SK-N-SH treated with all-trans-retinoic acid at 6 μM for 48 hours (cell line): ENCODE data around the gene INTS6L.

Source experiments
- ATAC-seq: fragments of 200-7000 bp; cut with Tn5 transposase; 3 replicates; pipeline ENCODE4 v1.9.1; 2020; ENCODE audit warnings: mild to moderate bottlenecking, moderate library complexity
- ARNTL ChIP-seq: fragments of 450-650 bp; formaldehyde crosslinking; IDR thresholded peaks from 2 replicates; pipeline ENCODE4 v1.5.0; 2020; ENCODE audit warnings: low read depth, mild to moderate bottlenecking, moderate library complexity, borderline replicate concordance
- CSDC2 ChIP-seq: fragments of 250-450 bp; sonication (Bioruptor Pico); IDR thresholded peaks from 2 replicates; pipeline ENCODE4 v1.5.0; 2020; ENCODE audit warnings: mild to moderate bottlenecking, moderate library complexity
- CSRNP3 ChIP-seq: fragments of 250-450 bp; sonication (Bioruptor Pico); IDR thresholded peaks from 2 replicates; pipeline ENCODE4 v1.5.1; 2021; ENCODE audit warnings: mild to moderate bottlenecking, moderate library complexity
- ESRRG ChIP-seq: fragments of 250-450 bp; sonication (Bioruptor Pico); IDR thresholded peaks from 2 replicates; pipeline ENCODE4 v1.6.1; 2021; ENCODE audit warnings: mild to moderate bottlenecking
- GLIS3 ChIP-seq: fragments of 250-450 bp; sonication (Bioruptor Pico); IDR thresholded peaks from 2 replicates; pipeline ENCODE4 v1.5.0; 2020; ENCODE audit warnings: mild to moderate bottlenecking, moderate library complexity
- ISL1 ChIP-seq: fragments of 250-450 bp; sonication (Bioruptor Pico); IDR thresholded peaks from 2 replicates; pipeline ENCODE4 v2.1.2; 2022; ENCODE audit warnings: mild to moderate bottlenecking, moderate library complexity
- OSR1 ChIP-seq: fragments of 250-450 bp; sonication (Bioruptor Pico); IDR thresholded peaks from 2 replicates; pipeline ENCODE4 v1.8.0; 2022; ENCODE audit warnings: moderate library complexity, mild to moderate bottlenecking, inconsistent platforms
- PATZ1 ChIP-seq: fragments of 250-450 bp; sonication (Bioruptor Pico); IDR thresholded peaks from 2 replicates; pipeline ENCODE4 v1.8.0; 2020; ENCODE audit warnings: mild to moderate bottlenecking, moderate library complexity, borderline replicate concordance
- POU6F1 ChIP-seq: fragments of 250-450 bp; sonication (Bioruptor Pico); IDR thresholded peaks from 2 replicates; pipeline ENCODE4 v1.8.0; 2021; ENCODE audit warnings: low read depth, mild to moderate bottlenecking, moderate library complexity, borderline replicate concordance
- PPARA ChIP-seq: fragments of 250-450 bp; sonication (Bioruptor Pico); IDR thresholded peaks from 2 replicates; pipeline ENCODE4 v1.5.0; 2020; ENCODE audit warnings: mild to moderate bottlenecking, borderline replicate concordance
- RARB ChIP-seq: fragments of 250-450 bp; sonication (Bioruptor Pico); IDR thresholded peaks from 2 replicates; pipeline ENCODE4 v1.8.0; 2021; ENCODE audit warnings: mild to moderate bottlenecking, moderate library complexity
- SNAI2 ChIP-seq: fragments of 250-450 bp; sonication (Bioruptor Pico); IDR thresholded peaks from 2 replicates; pipeline ENCODE4 v1.5.0; 2020; ENCODE audit warnings: mild to moderate bottlenecking, moderate library complexity
- TCF4 ChIP-seq: fragments of 250-450 bp; sonication (Bioruptor Pico); IDR thresholded peaks from 2 replicates; pipeline ENCODE4 v1.8.0; 2021; ENCODE audit warnings: mild to moderate bottlenecking, moderate library complexity, borderline replicate concordance
- TSHZ2 ChIP-seq: fragments of 250-450 bp; sonication (Bioruptor Pico); IDR thresholded peaks from 2 replicates; pipeline ENCODE4 v1.5.0; 2020; ENCODE audit warnings: mild to moderate bottlenecking, moderate library complexity
- ZC3H10 ChIP-seq: fragments of 250-450 bp; sonication (Bioruptor Pico); IDR thresholded peaks from 2 replicates; pipeline ENCODE4 v1.5.1; 2021; ENCODE audit warnings: mild to moderate bottlenecking, moderate library complexity
- ZFP3 ChIP-seq: fragments of 250-450 bp; sonication (Bioruptor Pico); IDR thresholded peaks from 2 replicates; pipeline ENCODE4 v1.5.0; 2020; ENCODE audit warnings: mild to moderate bottlenecking, moderate library complexity
- ZFP30 ChIP-seq: fragments of 450-650 bp; formaldehyde crosslinking; IDR thresholded peaks from 2 replicates; pipeline ENCODE4 v1.5.0; 2022; ENCODE audit warnings: mild to moderate bottlenecking, moderate library complexity
- ZNF565 ChIP-seq: fragments of 450-650 bp; formaldehyde crosslinking; conservative IDR thresholded peaks from 2 replicates; pipeline ENCODE4 v1.5.0; 2020; ENCODE audit warnings: low read depth, mild to moderate bottlenecking, moderate library complexity
- ZNF70 ChIP-seq: fragments of 450-650 bp; formaldehyde crosslinking; IDR thresholded peaks from 2 replicates; pipeline ENCODE4 v1.5.0; 2020; ENCODE audit warnings: mild to moderate bottlenecking, moderate library complexity
- ZNF8 ChIP-seq: fragments of 450-650 bp; formaldehyde crosslinking; IDR thresholded peaks from 2 replicates; pipeline ENCODE4 v1.5.0; 2020; ENCODE audit warnings: mild to moderate bottlenecking, moderate library complexity

INTS6L gene

GRCh38 chrX:135556055-135556454, 35.6 kb downstream of the INTS6L start:
- TF ChIP-seq ZNF70 (no peak), ZFP3 (CRISPR knock-in tag) (no peak), ISL1 (CRISPR knock-in tag) (no peak), CSDC2 (CRISPR knock-in tag) (no peak)
- no peak for ATAC-seq

GRCh38 chrX:135557344-135557743, 36.9 kb downstream of the INTS6L start:
- ATAC-seq = no peak
- TF ChIP-seq ESRRG (CRISPR knock-in tag) (no peak), ZNF8 (CRISPR knock-in tag) (no peak), TSHZ2 (CRISPR knock-in tag) (no peak), ZFP30 (CRISPR knock-in tag) (no peak), POU6F1 (CRISPR knock-in tag) (no peak), ZC3H10 (CRISPR knock-in tag) (no peak), ISL1 (CRISPR knock-in tag) (no peak), ZFP3 (CRISPR knock-in tag) (no peak), SNAI2 (CRISPR knock-in tag) (no peak), CSRNP3 (no peak), GLIS3 (CRISPR knock-in tag) (no peak), RARB (CRISPR knock-in tag) (no peak), TCF4 (CRISPR knock-in tag) (no peak), PATZ1 (CRISPR knock-in tag) (no peak)
- TF ChIP-seq, all 23 proteins: peak for 0

GRCh38 chrX:135572436-135572835, 52.0 kb downstream of the INTS6L start:
- no peak for ATAC-seq
- TF ChIP-seq RARB (CRISPR knock-in tag) (no peak), TCF4 (CRISPR knock-in tag) (no peak), ZNF565 (CRISPR knock-in tag) (no peak), POU6F1 (CRISPR knock-in tag) (no peak), PPARA (CRISPR knock-in tag) (no peak), CSRNP3 (no peak), OSR1 (no peak), ZNF8 (CRISPR knock-in tag) (no peak), SNAI2 (CRISPR knock-in tag) (no peak), TSHZ2 (CRISPR knock-in tag) (no peak), ISL1 (CRISPR knock-in tag) (no peak), ARNTL (CRISPR knock-in tag) (no peak), GLIS3 (CRISPR knock-in tag) (no peak)
- TF ChIP-seq, all 23 proteins: peak for 0
